RWPE1 (cell line): ENCODE results near the gene AFG1L.

Experiments
- CTCF ChIA-PET: fragments of 350-600 bp; sonication (Branson Sonifier 250); formaldehyde crosslinking; extraction: SDS; loops from one replicate; lab custom pipeline; 2021; lab: Yijun Ruan, JAX
- POLR2A ChIA-PET: fragments of 400-600 bp; formaldehyde crosslinking; extraction: SDS; loops from one replicate; lab custom pipeline; 2020; ENCODE audit warnings: antibody characterized with exemption; ENCODE audit not compliant: low non-redundant PET; lab: Yijun Ruan, JAX
- DNase-seq: peaks from one replicate; pipeline ENCODE4 v3.0.0; 2012; ENCODE audit warnings: low spot score
- H3K27ac ChIP-seq: fragments of 450-650 bp; 2 replicates; pipeline ENCODE4 v1.5.1; 2017
- CTCF ChIP-seq: fragments of 450-650 bp; conservative IDR thresholded peaks from 2 replicates; pipeline ENCODE4 v1.5.1; 2017; ENCODE audit warnings: low read depth, mild to moderate bottlenecking

Gene AFG1L

GRCh38 chr6:108355890-108356289 is 61.0 kb downstream of the AFG1L start:
- H3K27ac ChIP-seq, result no peak overlapping the region
- no peak for TF ChIP-seq CTCF
- ChIA-PET POLR2A (no interaction called here), CTCF (no interaction called here)
- no peak for DNase-seq

- no peak for TF ChIP-seq CTCF
- no peak overlapping the region for H3K27ac ChIP-seq
- CTCF ChIA-PET, result no interaction called here
- no peak for DNase-seq
- POLR2A ChIA-PET, result no interaction called here
These were observed 65.3 kb downstream of the AFG1L start for GRCh38 chr6:108359901-108360882.

- CTCF ChIA-PET, result interaction anchor here (0.6 kb wide), 1 partner anchor 265 kb away, joined by 4 read pairs; no protein-coding TSS in a partner anchor
- no peak for DNase-seq
- POLR2A ChIA-PET, result no interaction called here
- H3K27ac ChIP-seq, result no peak overlapping the region
- no peak for TF ChIP-seq CTCF
These were observed 66.1 kb downstream of the AFG1L start for GRCh38 chr6:108360919-108361311.

DNA sequence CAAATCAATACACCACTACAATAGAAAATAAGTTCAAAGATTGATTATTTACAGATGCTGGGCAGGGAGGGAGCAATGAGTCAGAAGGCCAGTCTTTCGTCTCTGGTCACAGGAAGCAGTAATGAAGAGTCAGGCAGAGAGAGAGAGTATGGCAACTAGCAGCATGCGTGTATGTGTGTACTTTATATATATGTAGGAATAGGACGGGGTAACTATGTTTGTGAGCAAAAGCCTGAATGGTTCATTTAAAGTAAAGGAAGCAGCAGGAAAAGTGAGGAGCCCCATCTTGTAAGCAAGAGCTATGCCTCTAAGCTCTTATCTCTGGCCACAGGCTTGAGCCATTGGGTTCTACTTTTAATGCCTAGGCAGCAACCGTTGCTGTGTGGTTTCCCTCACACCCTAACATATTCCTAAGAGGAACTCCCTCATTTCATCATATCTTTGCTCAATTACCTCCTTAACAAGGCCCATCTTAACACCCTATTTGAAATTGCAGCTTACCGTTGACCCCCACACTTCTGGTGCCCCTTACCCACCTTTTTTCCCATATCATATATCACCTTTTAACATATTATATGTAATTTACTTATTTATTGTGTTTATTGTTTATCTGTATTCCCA is 66.6 kb downstream of the AFG1L start:
- ChIA-PET CTCF (interaction anchor here (0.6 kb wide), 1 partner anchor 265 kb away, joined by 4 read pairs; no protein-coding TSS in a partner anchor), POLR2A (no interaction called here)
- DNase-seq, result no peak
- TF ChIP-seq CTCF, result no peak
- H3K27ac ChIP-seq, result no peak overlapping the region

GRCh38 chr6:108362455-108362854 is 67.6 kb downstream of the AFG1L start:
- POLR2A ChIA-PET, result no interaction called here
- H3K27ac ChIP-seq, result no peak overlapping the region
- CTCF ChIA-PET, result no interaction called here
- DNase-seq, result no peak
- TF ChIP-seq CTCF, result no peak

- ChIA-PET POLR2A (no interaction called here), CTCF (interaction anchor here (0.6 kb wide), 2 partner anchors 12 to 101 kb away, joined by 3 to 4 read pairs; no protein-coding TSS in a partner anchor)
- no peak for DNase-seq
- no peak for TF ChIP-seq CTCF
- no peak overlapping the region for H3K27ac ChIP-seq
These were observed 68.3 kb downstream of the AFG1L start for GRCh38 chr6:108363113-108363512.
